Measurements from ENCODE around the gene CSF2.

Gene CSF2

GRCh38 chr5:132059696-132060500, 13.7 kb upstream of the CSF2 start:
- Histone ChIP-seq H3K4me1 (peaks cover 70% of the 10 kb centered on the region), H3K4me2 (peak overlapping the region; percentile 80), H3K27me3 (no peaks in the 10 kb centered on the region), H3K27ac (peak overlapping the region; percentile 61; the same call in 1 of the 2 replicates), H3K36me3 (no peaks in the 10 kb centered on the region), H3K9me3 (no peaks in the 10 kb centered on the region), H3K9ac (peak overlapping the region; percentile 3; the same call in 1 of the 2 replicates), H3K4me3 (no peak overlapping the region), H4K20me1 (no peaks in the 10 kb centered on the region)
- no peak for TF ChIP-seq Cebpa-rat (IDR thresholded peaks at IDR 0.05)

- no peaks in the 10 kb centered on the region for H3K27me3 ChIP-seq
- H3K4me2 ChIP-seq: peak within 1 kb of the TSS; percentile 80
- H3K9me3 ChIP-seq: no peaks in the 10 kb centered on the region
- H3K4me1 ChIP-seq: peaks cover 69% of the 10 kb centered on the region
- H3K36me3 ChIP-seq: no peaks in the 10 kb centered on the region
- H3K27ac ChIP-seq: peak within 1 kb of the TSS; percentile 61; the same call in 1 of the 2 replicates
- TF ChIP-seq Cebpa-rat (IDR thresholded peaks at IDR 0.05): no peak
- no peaks in the 10 kb centered on the region for H4K20me1 ChIP-seq
- H3K4me3 ChIP-seq: no peak within 1 kb of the TSS
- peak within 1 kb of the TSS; percentile 3; the same call in 1 of the 2 replicates for H3K9ac ChIP-seq
Measured at GRCh38 chr5:132060501-132061161, 13.0 kb upstream of the CSF2 start, which contains the start of gene IL3. Gene IL3 (plus strand): TSS chr5:132060655. CDS start chr5:132060707, 52 bp downstream.

GRCh38 chr5:132063090-132063911, 10.3 kb upstream of the CSF2 start:
- Histone ChIP-seq H3K27me3 (no peaks in the 10 kb centered on the region), H4K20me1 (no peaks in the 10 kb centered on the region), H3K9ac (no peak overlapping the region), H3K36me3 (no peaks in the 10 kb centered on the region), H3K9me3 (no peaks in the 10 kb centered on the region), H3K27ac (no peak overlapping the region; the same call in 1 of the 2 replicates), H3K4me3 (no peak overlapping the region), H3K4me2 (0 out of 2 replicates have a peak overlapping the region, but pooled peaks have one; percentile 16), H3K4me1 (peaks cover 58% of the 10 kb centered on the region)
- TF ChIP-seq Cebpa-rat (IDR thresholded peaks at IDR 0.05): peak; percentile 74

GRCh38 chr5:132064140-132064539, 9.4 kb upstream of the CSF2 start:
- no peak overlapping the region for H3K9ac ChIP-seq
- H3K4me3 ChIP-seq: no peak overlapping the region
- H3K9me3 ChIP-seq: no peaks in the 10 kb centered on the region
- H3K27me3 ChIP-seq: no peaks in the 10 kb centered on the region
- no peaks in the 10 kb centered on the region for H4K20me1 ChIP-seq
- H3K4me2 ChIP-seq: no peak overlapping the region
- H3K36me3 ChIP-seq: no peaks in the 10 kb centered on the region
- TF ChIP-seq Cebpa-rat (IDR thresholded peaks at IDR 0.05): no peak
- H3K27ac ChIP-seq: no peak overlapping the region
- peaks cover 63% of the 10 kb centered on the region for H3K4me1 ChIP-seq

- Histone ChIP-seq H3K9ac (no peak overlapping the region), H3K27ac (no peak overlapping the region), H3K9me3 (no peaks in the 10 kb centered on the region), H3K4me3 (no peak overlapping the region), H3K36me3 (no peaks in the 10 kb centered on the region), H3K27me3 (no peaks in the 10 kb centered on the region), H3K4me1 (peaks cover 63% of the 10 kb centered on the region), H3K4me2 (0 out of 2 replicates have a peak overlapping the region, but pooled peaks have one; percentile 2), H4K20me1 (no peaks in the 10 kb centered on the region)
- no peak for TF ChIP-seq Cebpa-rat (IDR thresholded peaks at IDR 0.05)
Measured at GRCh38 chr5:132064738-132065331, 8.8 kb upstream of the CSF2 start.

GRCh38 chr5:132065351-132065937, 8.1 kb upstream of the CSF2 start:
- peaks cover 63% of the 10 kb centered on the region for H3K4me1 ChIP-seq
- H3K9ac ChIP-seq: no peak overlapping the region
- H3K4me2 ChIP-seq: 0 out of 2 replicates have a peak overlapping the region, but pooled peaks have one; percentile 2
- no peak for TF ChIP-seq Cebpa-rat (IDR thresholded peaks at IDR 0.05)
- H3K36me3 ChIP-seq: no peaks in the 10 kb centered on the region
- no peaks in the 10 kb centered on the region for H4K20me1 ChIP-seq
- no peak overlapping the region for H3K4me3 ChIP-seq
- no peaks in the 10 kb centered on the region for H3K27me3 ChIP-seq
- H3K27ac ChIP-seq: no peak overlapping the region
- H3K9me3 ChIP-seq: no peaks in the 10 kb centered on the region

GRCh38 chr5:132065951-132066701, 7.5 kb upstream of the CSF2 start:
- no peaks in the 10 kb centered on the region for H3K9me3 ChIP-seq
- H3K4me1 ChIP-seq: peaks cover 63% of the 10 kb centered on the region
- no peak overlapping the region for H3K27ac ChIP-seq
- no peaks in the 10 kb centered on the region for H3K36me3 ChIP-seq
- no peaks in the 10 kb centered on the region for H4K20me1 ChIP-seq
- H3K4me2 ChIP-seq: no peak overlapping the region
- no peak overlapping the region for H3K4me3 ChIP-seq
- no peak overlapping the region for H3K9ac ChIP-seq
- no peak for TF ChIP-seq Cebpa-rat (IDR thresholded peaks at IDR 0.05)
- no peaks in the 10 kb centered on the region for H3K27me3 ChIP-seq

- no peak for TF ChIP-seq Cebpa-rat (IDR thresholded peaks at IDR 0.05)
Measured at GRCh38 chr5:132066871-132067270, 6.7 kb upstream of the CSF2 start.

More at GRCh38 chr5:132066871-132067270, 6.7 kb upstream of the CSF2 start:
- Histone ChIP-seq H3K4me3 (no peak overlapping the region), H3K27ac (no peak overlapping the region), H3K4me2 (peak overlapping the region; percentile 82), H3K9me3 (no peaks in the 10 kb centered on the region), H3K27me3 (no peaks in the 10 kb centered on the region), H4K20me1 (no peaks in the 10 kb centered on the region), H3K36me3 (no peaks in the 10 kb centered on the region), H3K4me1 (peaks cover 59% of the 10 kb centered on the region), H3K9ac (no peak overlapping the region)

Measured in BLaER1 (cell line).